NB4 (cell line): ENCODE results near the gene S100A1.

Experiments used
- MAX ChIP-seq: IDR thresholded peaks from 2 replicates; pipeline ENCODE4 v1.6.1; 2011; ENCODE audit warnings: low read depth, low read length
- POLR2A ChIP-seq: IDR thresholded peaks from 2 replicates; pipeline ENCODE4 v1.6.1; 2011; ENCODE audit warnings: mild to moderate bottlenecking; ENCODE audit not compliant: insufficient read length; ENCODE audit errors: extremely low read depth
- TF ChIP-seq, protein P1 (sequence below): IDR thresholded peaks from one replicate; pipeline ENCODE4 v1.5.1; 2012; ENCODE audit warnings: low read depth, low read length

DNA sequence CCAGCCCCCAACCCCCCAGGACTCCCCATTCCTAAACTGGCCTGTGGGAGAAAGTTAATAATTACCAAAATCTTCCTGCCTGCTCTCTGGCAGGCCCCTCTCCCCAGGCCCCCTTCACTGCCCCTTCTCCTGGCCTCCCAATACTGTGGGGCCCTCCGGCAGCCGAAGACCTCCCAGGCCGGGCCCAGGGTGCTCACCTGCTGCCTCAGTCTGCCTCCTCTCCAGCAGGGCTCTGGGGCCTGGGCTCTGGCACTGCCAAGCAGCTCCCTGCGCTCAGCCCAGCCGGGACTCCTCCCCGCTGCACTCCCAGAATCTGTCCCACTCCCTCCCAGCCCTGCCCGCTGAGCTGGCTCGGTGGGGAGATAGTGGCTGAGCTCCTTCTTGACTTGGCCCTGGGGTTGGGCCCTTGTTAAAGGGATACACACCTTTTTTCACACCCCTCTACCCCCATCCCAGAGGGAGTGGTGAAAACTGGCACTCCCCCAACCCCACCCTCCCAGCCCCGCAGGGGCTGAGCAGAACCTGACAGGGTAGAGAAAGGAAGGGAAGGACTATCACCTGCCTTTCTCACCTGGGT is 15.4 kb upstream of the S100A1 start, which contains the start of gene S100A16:
- TF ChIP-seq, protein P1, sequence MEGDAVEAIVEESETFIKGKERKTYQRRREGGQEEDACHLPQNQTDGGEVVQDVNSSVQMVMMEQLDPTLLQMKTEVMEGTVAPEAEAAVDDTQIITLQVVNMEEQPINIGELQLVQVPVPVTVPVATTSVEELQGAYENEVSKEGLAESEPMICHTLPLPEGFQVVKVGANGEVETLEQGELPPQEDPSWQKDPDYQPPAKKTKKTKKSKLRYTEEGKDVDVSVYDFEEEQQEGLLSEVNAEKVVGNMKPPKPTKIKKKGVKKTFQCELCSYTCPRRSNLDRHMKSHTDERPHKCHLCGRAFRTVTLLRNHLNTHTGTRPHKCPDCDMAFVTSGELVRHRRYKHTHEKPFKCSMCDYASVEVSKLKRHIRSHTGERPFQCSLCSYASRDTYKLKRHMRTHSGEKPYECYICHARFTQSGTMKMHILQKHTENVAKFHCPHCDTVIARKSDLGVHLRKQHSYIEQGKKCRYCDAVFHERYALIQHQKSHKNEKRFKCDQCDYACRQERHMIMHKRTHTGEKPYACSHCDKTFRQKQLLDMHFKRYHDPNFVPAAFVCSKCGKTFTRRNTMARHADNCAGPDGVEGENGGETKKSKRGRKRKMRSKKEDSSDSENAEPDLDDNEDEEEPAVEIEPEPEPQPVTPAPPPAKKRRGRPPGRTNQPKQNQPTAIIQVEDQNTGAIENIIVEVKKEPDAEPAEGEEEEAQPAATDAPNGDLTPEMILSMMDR: no peak
- TF ChIP-seq POLR2A (no peak), MAX (no peak)
